Embryonic facial prominence (tissue), 1 donor: ENCODE data around the gene OR4E2.
"Not testable (repeated sequence)": the region's sequence is repeated elsewhere in the genome, so short reads cannot be mapped to it uniquely, and the experiment has no call there.

Experiments used
- DNase-seq: peaks from one replicate; pipeline ENCODE4 v3.0.0-alpha.2; 2016; ENCODE audit errors: extremely low spot score

The OR4E2 gene

DNA sequence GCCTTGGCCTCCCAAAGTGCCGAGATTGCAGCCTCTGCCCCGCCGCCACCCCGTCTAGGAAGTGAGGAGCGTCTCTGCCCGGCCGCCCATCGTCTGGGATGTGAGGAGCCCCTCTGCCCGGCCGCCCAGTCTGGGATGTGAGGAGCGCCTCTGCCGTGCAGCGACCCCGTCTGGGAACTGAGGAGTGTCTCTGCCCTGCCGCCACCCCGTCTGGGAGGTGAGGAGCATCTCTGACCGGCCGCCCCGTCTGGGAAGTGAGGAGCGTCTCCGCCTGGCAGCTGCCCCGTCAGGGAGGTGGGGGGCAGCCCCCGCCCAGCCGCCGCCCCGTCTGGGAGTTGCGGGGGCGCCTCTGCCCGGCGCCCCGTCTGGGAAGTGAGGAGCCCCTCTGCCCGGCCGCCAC lies 44.0 kb downstream of the OR4E2 start:
- not testable (repeated sequence) for DNase-seq

GRCh38 chr14:21698538-21698937 lies 44.9 kb downstream of the OR4E2 start:
- not testable (repeated sequence) for DNase-seq

GRCh38 chr14:21699551-21699950 lies 45.9 kb downstream of the OR4E2 start:
- DNase-seq, result no peak

DNA sequence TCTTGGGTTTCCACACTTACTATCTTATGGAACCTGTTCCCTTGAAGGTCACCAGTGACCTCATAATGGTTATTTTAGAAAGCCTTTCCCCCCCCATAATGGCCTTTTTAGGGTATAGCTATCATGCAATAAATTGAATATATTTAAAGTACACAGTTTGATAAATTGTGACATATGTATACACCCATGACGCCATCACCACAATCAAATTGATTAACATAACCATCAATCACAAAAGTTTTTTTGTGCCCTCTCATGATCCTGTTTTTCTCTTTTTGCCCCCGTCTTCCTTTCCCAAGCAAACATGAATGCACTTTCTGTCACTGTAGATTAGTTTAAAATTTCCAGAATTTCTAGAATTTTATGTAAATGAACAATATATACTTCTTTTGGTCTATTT lies 48.7 kb downstream of the OR4E2 start:
- DNase-seq, result no peak

- DNase-seq, result no peak
Observed at GRCh38 chr14:21703357-21704326, 50.0 kb downstream of the OR4E2 start.

DNA sequence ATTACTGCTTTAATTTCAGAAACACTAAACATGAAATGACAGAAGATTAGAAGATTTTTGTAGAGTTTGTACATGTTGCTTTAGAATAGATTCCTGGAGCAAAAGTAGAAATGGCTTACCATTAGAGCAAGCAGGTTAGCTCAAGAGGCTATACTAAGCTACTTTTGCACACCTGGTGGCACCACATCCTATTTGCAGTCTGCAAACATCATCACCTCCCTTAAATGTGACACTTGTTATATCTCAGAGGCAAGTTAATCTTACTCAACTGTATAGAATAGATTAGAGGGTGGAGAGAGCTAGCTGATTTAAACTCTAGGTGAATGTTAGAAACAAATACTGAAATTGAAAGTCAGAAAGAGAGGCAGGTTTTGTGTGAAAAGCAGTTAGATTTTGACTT lies 50.7 kb downstream of the OR4E2 start:
- no peak for DNase-seq

DNA sequence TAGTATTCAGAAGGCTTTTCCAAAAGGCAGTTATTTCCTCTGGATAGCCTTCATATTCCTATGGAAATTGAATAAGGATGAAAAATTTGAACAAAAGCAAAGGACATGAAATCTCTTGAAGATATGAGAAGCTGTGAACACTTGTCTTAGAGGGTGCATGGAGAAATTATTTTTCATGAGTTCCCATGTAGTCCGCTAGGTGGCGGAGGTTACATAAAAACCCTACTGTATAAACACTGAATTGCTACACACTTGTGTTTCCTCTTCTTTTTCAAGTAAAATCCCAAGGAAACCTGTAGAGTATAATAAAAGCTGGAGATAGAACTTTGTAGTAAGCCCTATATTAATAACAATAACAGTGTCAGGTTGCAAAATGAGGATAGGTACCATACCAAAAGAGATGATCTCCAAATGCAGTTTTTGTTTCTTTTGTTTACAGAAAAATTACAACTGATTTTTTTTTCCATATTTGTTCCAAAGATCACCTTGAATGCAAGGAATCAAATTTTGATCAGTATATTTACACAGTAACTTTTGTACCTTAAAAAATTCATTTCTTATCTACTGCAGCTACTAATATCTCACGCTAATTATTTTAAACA lies 57.8 kb downstream of the OR4E2 start:
- no peak for DNase-seq

- DNase-seq, result no peak
Observed at GRCh38 chr14:21712036-21712435, 58.4 kb downstream of the OR4E2 start.

GRCh38 chr14:21714318-21714929 lies 60.8 kb downstream of the OR4E2 start:
- no peak for DNase-seq
